Loucy (cell line): Measurements from ENCODE around the gene CREG1.

ENCODE experiments used
- H2AFZ ChIP-seq: fragments of 200-600 bp; sonication (generic); 2 replicates; pipeline ENCODE4 v1.6.0; 2016; ENCODE audit warnings: antibody characterized with exemption, mild to moderate bottlenecking, low read length, moderate library complexity
- H3F3A ChIP-seq: fragments of 200-600 bp; 2 replicates; pipeline ENCODE4 v1.6.0; 2016; ENCODE audit warnings: antibody characterized with exemption, low read depth, mild to moderate bottlenecking
- H3K27me3 ChIP-seq: fragments of 200-600 bp; sonication (generic); 2 replicates; pipeline ENCODE4 v1.6.1; 2014; ENCODE audit warnings: low read length, mild to moderate bottlenecking; ENCODE audit not compliant: insufficient read depth, poor library complexity, severe bottlenecking
- H3K36me3 ChIP-seq: fragments of 200-600 bp; sonication (generic); 2 replicates; pipeline ENCODE4 v1.6.1; 2016; ENCODE audit warnings: low read length; ENCODE audit not compliant: insufficient read depth
- H3K4me1 ChIP-seq: fragments of 200-600 bp; sonication (generic); 2 replicates; pipeline ENCODE4 v1.5.1; 2014; ENCODE audit warnings: low read length, mild to moderate bottlenecking; ENCODE audit not compliant: insufficient read depth, poor library complexity, severe bottlenecking
- H3K4me2 ChIP-seq: fragments of 200-600 bp; sonication (generic); 2 replicates; pipeline ENCODE4 v1.6.0; 2014; ENCODE audit warnings: antibody characterized with exemption, low read length, low read depth, mild to moderate bottlenecking; ENCODE audit not compliant: poor library complexity, severe bottlenecking
- H3K4me3 ChIP-seq: fragments of 200-600 bp; sonication (generic); 2 replicates; pipeline ENCODE4 v1.5.1; 2014; ENCODE audit warnings: low read length, mild to moderate bottlenecking, mixed read lengths; ENCODE audit not compliant: poor library complexity, severe bottlenecking
- H3K79me2 ChIP-seq: fragments of 200-600 bp; sonication (generic); 2 replicates; pipeline ENCODE4 v1.6.1; 2014; ENCODE audit warnings: low read length; ENCODE audit not compliant: insufficient read depth
- H3K9ac ChIP-seq: fragments of 200-600 bp; sonication (generic); 2 replicates; pipeline ENCODE4 v1.6.0; 2014; ENCODE audit warnings: mild to moderate bottlenecking, low read depth, low read length, moderate library complexity; ENCODE audit not compliant: poor library complexity, severe bottlenecking
- H3K9me2 ChIP-seq: fragments of 200-600 bp; sonication (generic); replicated peaks from 2 replicates; pipeline ENCODE4 v1.6.1; 2016; ENCODE audit warnings: low read depth, low read length, mixed read lengths
- H3K9me3 ChIP-seq: fragments of 200-600 bp; sonication (generic); 2 replicates; pipeline ENCODE4 v1.6.1; 2014; ENCODE audit warnings: mild to moderate bottlenecking, antibody characterized with exemption, low read length, low read depth; ENCODE audit not compliant: insufficient read depth
- H4K20me1 ChIP-seq: fragments of 200-600 bp; sonication (generic); 2 replicates; pipeline ENCODE4 v1.6.0; 2014; ENCODE audit warnings: antibody characterized with exemption, low read length, mild to moderate bottlenecking; ENCODE audit not compliant: insufficient read depth, poor library complexity, severe bottlenecking
- EZH2phosphoT487 ChIP-seq: fragments of 200-600 bp; IDR thresholded peaks from 2 replicates; pipeline ENCODE4 v1.6.1; 2018; ENCODE audit warnings: antibody characterized with exemption, mild to moderate bottlenecking, moderate library complexity, borderline replicate concordance
- TF ChIP-seq, protein P1 (sequence below): fragments of 200-600 bp; sonication (generic); conservative IDR thresholded peaks from 2 replicates; pipeline ENCODE4 v1.5.1; 2014; ENCODE audit warnings: mild to moderate bottlenecking, antibody characterized with exemption, low read length

The CREG1 gene

DNA sequence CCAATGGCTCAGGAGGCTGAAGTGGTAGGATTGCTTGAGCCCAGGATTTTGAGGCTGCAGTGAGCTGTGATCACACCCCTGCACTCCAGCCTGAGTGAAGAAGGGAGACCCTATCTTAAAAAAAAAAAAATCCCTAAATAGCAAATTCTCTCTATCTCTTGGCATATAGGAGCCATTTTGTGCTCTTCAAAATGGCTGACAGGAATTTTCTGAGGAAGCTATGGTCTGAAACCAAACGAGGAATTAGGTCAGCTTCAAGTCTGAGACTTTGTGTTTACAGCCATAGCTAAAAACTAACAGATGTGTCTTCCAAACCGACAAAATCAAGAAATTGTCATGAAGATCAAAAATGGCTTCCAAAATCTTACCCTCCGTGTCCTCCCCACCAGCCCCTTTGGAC, 45.8 kb downstream of the CREG1 start:
- Histone ChIP-seq H3K4me1 (peaks cover 29% of the 10 kb centered on the region), H3K36me3 (peaks cover 38% of the 10 kb centered on the region; the same call in 1 of the 2 replicates), H3K27me3 (no peaks in the 10 kb centered on the region), H3K79me2 (peaks cover 98% of the 10 kb centered on the region), H3K9me3 (no peaks in the 10 kb centered on the region), H3K4me3 (no peak overlapping the region), H3K9ac (no peak overlapping the region), H4K20me1 (peaks cover 51% of the 10 kb centered on the region), H3F3A (no peaks in the 10 kb centered on the region), H3K9me2 (no peaks in the 10 kb centered on the region), H3K4me2 (no peak overlapping the region), H2AFZ (no peak overlapping the region)
- TF ChIP-seq EZH2phosphoT487, result no peak
- TF ChIP-seq, protein P1, sequence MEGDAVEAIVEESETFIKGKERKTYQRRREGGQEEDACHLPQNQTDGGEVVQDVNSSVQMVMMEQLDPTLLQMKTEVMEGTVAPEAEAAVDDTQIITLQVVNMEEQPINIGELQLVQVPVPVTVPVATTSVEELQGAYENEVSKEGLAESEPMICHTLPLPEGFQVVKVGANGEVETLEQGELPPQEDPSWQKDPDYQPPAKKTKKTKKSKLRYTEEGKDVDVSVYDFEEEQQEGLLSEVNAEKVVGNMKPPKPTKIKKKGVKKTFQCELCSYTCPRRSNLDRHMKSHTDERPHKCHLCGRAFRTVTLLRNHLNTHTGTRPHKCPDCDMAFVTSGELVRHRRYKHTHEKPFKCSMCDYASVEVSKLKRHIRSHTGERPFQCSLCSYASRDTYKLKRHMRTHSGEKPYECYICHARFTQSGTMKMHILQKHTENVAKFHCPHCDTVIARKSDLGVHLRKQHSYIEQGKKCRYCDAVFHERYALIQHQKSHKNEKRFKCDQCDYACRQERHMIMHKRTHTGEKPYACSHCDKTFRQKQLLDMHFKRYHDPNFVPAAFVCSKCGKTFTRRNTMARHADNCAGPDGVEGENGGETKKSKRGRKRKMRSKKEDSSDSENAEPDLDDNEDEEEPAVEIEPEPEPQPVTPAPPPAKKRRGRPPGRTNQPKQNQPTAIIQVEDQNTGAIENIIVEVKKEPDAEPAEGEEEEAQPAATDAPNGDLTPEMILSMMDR, result no peak

DNA sequence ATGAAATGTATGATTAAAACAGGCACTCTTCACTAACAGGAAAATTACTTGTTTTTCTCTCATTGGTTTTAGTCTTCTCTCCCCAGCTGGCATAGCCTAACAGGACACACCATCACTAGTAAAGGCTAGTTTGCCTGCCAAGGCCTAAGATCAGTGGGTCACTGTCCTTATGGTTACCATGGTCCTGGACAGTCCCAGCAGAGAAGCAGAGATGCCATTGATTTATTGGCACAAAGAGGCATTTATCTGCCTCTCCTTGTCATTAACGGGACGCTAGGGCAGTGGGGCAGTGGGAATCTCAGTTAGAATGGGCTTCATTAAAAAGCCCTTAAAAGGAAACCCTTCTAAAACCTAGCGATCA, 49.1 kb downstream of the CREG1 start:
- Histone ChIP-seq H3F3A (no peaks in the 10 kb centered on the region), H3K79me2 (peaks cover 97% of the 10 kb centered on the region), H3K4me2 (no peak overlapping the region), H4K20me1 (peaks cover 29% of the 10 kb centered on the region), H3K9ac (no peak overlapping the region), H2AFZ (no peak overlapping the region), H3K36me3 (peaks cover 50% of the 10 kb centered on the region; the same call in 1 of the 2 replicates), H3K9me2 (no peaks in the 10 kb centered on the region), H3K4me3 (no peak overlapping the region), H3K4me1 (peaks cover 7% of the 10 kb centered on the region), H3K27me3 (no peaks in the 10 kb centered on the region), H3K9me3 (no peaks in the 10 kb centered on the region)
- TF ChIP-seq, protein P1, result no peak
- no peak for TF ChIP-seq EZH2phosphoT487

DNA sequence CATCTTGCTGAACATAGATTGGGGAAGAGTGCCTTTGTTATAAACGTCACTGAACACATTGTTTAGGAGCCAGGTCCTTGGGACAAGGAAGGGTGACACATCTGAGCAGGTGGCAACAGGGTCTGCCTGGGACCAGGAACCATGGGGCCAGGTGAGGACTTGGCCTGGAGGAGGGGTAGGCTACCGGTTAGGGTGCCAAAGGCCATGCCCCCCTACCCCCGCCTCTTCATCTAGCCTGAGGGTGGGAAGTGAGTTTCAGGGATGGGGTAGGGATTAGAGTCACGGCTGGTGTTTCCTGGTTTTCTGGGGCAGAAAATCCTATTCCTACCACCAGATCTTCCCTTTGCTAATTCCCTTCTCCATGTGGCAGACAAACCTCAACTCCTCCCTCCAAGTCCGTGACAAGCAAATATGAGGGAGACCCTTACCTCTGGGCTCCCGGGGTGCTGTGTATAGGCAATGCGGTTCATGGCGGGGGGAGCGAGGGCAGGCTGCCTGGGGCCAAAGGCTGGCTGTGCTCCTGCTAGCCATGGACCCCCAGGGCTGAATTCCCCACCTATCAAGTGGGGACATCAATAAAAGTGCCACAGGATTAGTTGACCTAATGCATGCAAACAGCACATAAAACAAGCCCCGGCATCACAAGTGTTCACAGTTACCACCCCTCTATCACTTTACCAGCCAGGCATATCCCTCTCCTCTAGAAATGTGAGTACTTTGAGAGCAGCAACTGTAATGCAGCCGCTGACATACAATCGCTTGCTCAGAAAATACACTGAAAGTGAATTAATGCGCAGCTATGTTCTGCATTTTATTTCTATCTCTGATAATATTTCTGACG, 49.7 kb downstream of the CREG1 start:
- Histone ChIP-seq H3K4me2 (no peak overlapping the region), H3K4me1 (peaks cover 13% of the 10 kb centered on the region), H3K36me3 (peaks cover 51% of the 10 kb centered on the region; the same call in 1 of the 2 replicates), H3K27me3 (no peaks in the 10 kb centered on the region), H3F3A (no peaks in the 10 kb centered on the region), H4K20me1 (peaks cover 35% of the 10 kb centered on the region), H3K9ac (no peak overlapping the region), H3K9me2 (no peaks in the 10 kb centered on the region), H3K9me3 (no peaks in the 10 kb centered on the region), H2AFZ (no peak overlapping the region), H3K79me2 (peaks cover 97% of the 10 kb centered on the region), H3K4me3 (no peak overlapping the region)
- TF ChIP-seq, protein P1, result no peak
- TF ChIP-seq EZH2phosphoT487, result no peak
